Epidermal melanocyte (primary cell): ENCODE measurements around the gene RASL10A.
"Not testable (repeated sequence)": the region's sequence is repeated elsewhere in the genome, so short reads cannot be mapped to it uniquely, and the experiment has no call there.

ENCODE experiments used
- DNase-seq: peaks from one replicate; pipeline ENCODE4 v3.0.0; 2011; ENCODE audit warnings: low spot score; ENCODE audit not compliant: insufficient read length

The RASL10A gene

DNA sequence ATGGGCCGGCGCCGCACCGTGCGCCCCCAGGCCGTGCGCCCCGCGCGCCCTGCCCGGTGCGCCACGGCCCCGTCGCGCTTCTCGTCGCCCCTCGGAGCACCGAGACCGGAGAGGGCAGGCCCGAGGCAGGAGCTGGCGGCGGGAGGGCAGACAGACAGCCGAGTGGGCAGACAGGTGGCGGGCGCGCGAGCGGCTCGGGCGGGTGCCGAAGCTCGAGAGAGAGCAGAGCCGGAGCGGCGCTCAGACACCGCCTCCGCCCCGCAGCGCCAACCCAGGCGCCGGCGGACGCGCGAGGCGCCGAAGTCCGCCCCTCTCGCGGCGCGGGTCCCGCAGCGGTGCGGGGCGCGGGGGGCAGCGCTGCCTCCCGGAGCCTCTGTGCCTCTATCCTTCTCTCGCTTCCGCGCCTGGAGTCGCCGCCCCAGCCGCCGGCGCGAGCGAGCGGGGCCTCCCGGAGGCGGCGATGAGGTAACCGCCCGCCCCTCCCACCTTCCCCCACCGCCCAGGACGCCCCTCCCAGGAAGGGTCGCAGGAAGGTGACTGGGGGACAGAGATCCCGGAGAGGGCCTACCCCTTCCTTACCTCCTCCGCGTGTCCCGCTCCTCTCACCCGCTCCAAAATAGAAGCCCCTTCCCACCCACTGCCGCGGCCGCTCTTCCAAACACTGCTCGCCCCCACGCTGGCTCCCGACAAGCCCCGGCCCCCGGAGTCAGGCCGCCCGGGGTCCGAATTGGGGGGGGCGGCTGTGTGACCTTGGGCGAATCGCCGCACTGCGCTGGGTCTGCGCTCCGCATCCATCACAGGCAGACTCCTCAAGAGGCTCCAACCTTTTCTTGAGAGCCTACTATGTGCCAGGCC, at the start of gene RASL10A:
Gene RASL10A (minus strand): TSS at position 412 of the 855 bp plus-strand sequence. CDS start 451 bp downstream, outside the sequence.
- peak; percentile 18 for DNase-seq

GRCh38 chr22:29359469-29359868, 44.0 kb upstream of the RASL10A start:
- DNase-seq, result no peak

DNA sequence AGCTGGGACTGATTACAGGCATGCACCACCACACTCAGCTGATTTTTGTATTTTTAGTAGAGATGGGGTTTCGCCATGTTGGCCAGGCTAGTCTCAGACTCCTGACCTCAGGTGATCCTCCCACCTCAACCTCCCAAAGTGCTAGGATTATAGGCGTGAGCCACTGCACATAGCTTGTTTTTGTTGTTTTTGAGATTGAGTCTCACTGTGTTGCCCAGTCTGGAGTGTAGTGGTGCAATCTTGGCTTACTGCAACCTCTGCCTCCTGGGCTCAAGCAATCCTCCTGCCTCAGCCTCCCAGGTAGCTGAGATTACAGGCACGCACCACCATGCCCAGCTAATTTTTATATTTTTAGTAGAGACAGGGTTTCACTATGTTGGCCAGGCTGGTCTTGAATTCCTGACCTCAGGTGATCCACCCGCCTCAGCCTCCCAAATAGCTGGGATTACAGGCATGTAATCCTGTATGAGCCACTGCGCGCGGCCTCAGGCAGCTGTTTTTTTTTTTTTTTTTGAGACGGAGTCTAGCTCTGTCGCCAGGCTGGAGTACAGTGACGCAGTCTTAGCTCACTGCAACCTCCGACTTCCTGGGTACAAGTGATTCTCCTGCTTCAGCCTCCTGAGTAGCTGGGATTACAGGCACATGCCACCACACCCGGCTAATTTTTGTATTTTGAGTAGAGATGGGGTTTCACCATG, 41.8 kb upstream of the RASL10A start:
- not testable (repeated sequence) for DNase-seq

DNA sequence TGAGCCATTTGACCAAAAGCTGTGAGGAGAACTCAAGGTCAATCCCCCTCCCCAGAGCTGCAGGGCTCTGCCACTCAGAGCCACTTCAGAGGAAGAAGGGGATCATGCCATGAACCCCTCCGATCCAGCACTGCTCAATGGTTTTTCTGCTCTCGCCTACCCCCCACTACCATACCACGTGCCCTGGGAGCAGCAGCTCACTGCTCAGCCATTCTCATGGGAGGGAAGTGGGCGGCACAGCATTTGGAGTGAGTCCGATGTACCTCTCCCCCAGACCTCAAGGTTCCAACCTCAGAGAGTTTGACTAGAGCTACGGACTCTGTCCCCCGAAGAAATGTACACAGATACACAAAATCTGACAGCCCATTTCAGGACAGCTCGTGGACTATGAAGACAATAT, 38.4 kb upstream of the RASL10A start:
- no peak for DNase-seq

GRCh38 chr22:29353286-29353685, 37.8 kb upstream of the RASL10A start:
- no peak for DNase-seq

GRCh38 chr22:29352778-29353177, 37.3 kb upstream of the RASL10A start:
- DNase-seq, result no peak

- DNase-seq, result no peak
These were observed 36.4 kb upstream of the RASL10A start for GRCh38 chr22:29351891-29352290.

- DNase-seq, result no peak
These were observed 35.5 kb upstream of the RASL10A start for GRCh38 chr22:29351042-29351441.

DNA sequence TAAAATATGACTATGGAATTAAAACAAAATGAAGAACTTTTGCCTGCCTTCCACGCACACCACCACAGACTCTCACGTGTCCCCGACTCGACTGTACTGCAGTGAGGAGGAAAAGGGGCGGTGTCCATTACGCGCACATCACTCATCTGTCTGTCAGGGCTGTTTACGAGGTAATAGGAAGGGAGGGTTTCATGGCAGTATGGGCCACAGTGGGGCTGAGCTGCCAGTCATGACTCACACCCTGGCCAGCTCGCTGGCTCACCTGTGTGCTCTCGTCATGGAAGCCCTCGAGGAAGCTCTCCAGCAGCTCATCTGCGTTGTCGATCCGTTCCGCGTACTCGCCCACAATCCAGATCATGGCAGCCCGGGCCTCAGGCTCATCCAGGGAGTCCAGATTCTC, 33.5 kb upstream of the RASL10A start:
- no peak for DNase-seq

DNA sequence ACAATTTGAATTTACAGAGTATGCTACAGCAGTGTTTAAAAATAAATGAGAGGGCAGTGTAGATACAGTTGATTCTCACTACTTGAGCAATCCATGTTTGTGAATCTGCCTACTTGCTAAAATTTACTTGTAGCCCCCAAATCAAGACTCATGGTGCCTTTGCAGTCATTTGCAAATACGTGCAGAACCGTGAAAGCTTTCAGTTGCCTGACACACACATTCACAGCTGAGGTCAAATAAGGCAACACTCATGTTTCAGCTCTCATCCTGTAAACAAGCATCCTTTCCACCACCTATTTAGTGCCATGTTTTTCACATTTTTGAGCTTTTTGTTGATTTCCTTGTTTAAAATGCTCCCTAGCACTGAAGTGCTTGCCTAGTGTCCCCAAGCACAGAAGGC, 32.5 kb upstream of the RASL10A start:
- DNase-seq, result no peak

DNA sequence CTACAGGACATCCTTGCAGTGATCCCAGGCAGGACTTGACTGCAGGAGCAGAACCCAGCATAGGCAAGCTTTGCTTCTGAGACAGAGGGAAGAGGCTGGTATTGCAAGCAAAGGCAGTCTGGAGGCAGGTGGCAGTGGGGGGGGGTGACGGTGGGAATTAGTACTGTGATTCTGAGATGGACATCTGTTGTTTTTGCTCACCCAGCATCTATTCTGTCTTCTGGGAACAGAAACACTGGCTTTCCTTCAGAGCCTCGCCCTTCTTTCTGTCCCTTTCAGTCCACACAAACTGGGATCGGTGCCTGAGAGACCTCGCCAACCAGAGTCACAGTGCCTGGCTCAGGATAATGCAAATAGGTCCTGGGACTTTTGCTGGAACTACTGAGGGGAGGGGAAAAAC, 31.2 kb upstream of the RASL10A start:
- no peak for DNase-seq

DNA sequence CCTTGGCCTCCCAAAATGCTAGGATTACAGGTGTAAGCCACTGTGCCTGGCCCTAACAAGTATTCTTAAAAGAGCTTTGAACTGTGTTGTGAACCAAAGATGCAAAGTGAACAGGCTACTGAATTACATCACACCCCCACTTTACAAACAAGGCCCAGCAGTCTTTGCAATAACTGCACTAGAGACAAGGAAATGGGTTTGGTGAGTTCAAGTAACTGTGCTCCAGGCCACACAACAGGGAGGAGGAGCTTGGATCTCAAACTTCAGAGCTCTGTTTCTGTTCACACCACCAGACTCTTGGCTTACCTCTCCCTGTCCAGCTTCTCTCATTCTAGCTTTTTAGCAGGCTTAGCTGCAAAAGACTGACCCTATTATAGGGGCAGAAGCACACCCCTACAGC, 30.4 kb upstream of the RASL10A start:
- DNase-seq, result no peak

DNA sequence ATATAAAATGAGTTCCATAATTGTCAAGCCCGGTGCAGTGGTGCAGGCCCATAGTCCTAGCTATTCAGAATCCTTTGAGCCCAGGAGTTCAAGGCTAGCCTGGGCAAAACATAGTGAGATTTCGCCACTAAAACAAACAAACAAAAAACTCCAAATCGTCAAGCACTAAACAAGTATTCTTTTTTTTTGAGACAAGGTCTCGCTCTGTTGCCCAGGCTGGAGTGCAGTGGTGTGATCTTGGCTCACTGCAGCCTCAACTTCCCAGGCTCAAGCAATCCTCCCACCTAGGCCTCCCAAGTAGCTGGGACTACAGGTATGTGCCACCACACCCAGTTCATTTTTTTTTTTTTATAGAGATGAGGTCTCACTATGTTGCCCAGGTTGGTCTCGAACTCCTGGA, 29.4 kb upstream of the RASL10A start:
- DNase-seq, result not testable (repeated sequence)

GRCh38 chr22:29344137-29344536, 28.6 kb upstream of the RASL10A start:
- DNase-seq, result peak; percentile 64

DNA sequence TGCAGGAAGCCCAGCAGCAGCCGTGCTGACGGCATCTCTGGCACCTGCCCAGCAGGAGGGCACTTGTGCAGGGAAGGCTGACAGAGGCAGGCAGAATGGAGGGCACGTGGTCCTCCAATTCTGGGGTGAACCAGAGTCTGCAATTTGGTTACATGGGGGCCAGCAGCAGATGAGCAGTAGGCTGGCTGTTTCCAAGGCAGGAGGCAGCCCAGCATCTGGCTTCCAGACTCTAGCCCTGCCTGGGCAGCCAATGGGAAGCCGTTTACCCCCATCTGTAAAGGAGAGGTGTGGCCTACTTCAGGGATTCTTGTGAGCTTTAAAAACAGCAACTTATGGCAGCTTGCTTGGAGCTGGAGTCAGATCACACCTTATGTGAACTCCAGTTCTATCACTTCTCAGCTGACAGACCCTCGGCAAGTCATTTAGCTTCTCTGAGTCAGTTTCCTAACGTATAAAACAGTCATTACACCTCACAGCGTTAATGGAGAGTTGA, 27.9 kb upstream of the RASL10A start:
- peak; percentile 86 for DNase-seq

GRCh38 chr22:29342577-29343312, 27.2 kb upstream of the RASL10A start:
- no peak for DNase-seq

DNA sequence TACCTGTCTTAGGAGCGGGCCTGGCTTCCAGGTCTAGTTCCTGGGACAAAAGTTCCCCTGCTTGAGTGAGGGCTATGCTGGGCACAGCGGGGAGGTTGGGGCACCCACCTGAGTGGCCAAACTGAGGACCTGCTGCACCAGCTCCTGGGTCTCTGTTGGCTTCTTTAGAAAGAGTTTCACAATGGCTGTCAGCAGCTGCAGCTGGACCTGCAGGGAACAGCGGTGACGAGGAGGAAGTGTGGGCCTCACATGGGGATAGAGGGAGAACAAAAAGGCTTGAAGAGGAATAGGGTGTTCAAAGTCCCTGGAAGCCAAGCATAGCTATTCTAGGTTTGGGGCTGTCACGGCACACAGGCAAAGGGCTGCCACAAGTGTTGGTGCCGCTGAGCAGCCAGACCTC, 26.7 kb upstream of the RASL10A start:
- no peak for DNase-seq

- no peak for DNase-seq
These were observed 26.3 kb upstream of the RASL10A start for GRCh38 chr22:29341849-29342127.

DNA sequence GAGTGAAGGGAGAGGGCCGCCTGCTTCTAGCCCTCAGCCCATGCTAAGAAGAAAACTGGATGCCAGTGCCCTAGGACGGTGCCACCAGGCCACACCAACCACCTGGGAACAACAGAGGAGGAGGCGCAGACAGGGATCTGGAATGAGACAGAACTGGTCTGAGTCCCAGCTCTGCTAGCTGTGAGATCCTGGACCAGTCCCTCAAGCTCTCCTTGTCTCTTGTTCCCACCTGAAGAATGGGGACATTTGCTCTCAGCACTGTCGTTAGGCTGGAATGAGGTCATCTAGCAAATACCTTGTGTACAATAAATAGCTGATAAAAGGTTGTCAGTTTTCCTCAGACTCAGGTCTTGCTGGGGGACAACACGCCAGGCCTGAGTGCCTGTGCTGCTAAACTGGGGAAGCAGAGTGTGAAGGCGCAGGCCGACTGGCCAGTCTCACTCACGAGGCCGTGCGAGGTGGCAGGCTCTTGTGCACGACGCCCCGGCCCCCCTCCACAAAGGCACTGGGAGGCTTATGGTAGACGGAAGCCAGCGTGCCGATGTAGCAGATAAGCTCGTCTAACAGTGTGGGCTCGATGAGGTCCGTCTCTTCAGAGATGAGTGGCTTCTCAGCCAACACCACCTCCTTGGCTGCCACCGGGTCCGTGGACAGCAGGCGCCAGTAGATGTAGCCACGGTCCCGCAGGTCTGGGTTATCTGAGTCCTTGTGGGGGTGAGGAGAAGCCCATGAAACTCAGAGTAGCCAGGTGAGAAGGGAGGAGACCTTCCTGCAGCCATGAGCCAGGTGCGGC, 25.8 kb upstream of the RASL10A start:
- no peak for DNase-seq

DNA sequence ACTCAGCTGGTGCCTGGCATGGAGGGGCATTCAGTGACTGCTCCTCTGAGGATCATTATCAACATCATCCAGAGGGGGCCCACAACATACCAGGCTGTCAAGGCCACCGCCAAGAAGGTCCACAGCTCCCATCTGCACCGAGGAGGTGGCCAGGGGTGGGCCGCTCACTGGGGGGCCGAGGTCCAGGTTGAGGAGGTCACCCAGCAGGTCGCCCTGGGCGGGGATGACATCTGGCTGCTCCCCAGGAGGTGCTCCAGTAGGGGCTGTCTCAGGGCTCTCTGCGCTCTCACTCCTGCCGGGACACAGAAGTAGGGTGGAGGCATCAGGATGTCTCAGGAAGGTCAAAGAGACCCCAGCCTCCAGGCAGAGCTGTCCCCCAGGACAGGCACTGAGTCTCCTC, 25.1 kb upstream of the RASL10A start:
- DNase-seq, result no peak
